GM23338 (cell line): Measurements from ENCODE around the gene WDR20. TPM values are rescaled to one million over a fixed set of nuclear protein-coding genes. Genes with fewer than 3 reads are reported as not detected.
A peak's percentile ranks its signal among the peaks of the same experiment; 100 is the strongest.

Experiments used
- ATAC-seq: fragments of 200-7000 bp; cut with Tn5 transposase; 3 replicates; pipeline ENCODE4 v1.9.1; 2020
- DNase-seq: peaks from one replicate; pipeline ENCODE4 v3.0.0-alpha.2; 2015; ENCODE audit warnings: low spot score
- H2AFZ ChIP-seq: fragments of 200-600 bp; sonication (generic); 2 replicates; pipeline ENCODE4 v1.8.0; 2016; ENCODE audit warnings: antibody characterized with exemption, mild to moderate bottlenecking, moderate library complexity
- H3F3A ChIP-seq: fragments of 200-600 bp; sonication (generic); replicated peaks from 2 replicates; pipeline ENCODE4 v1.8.0; 2017; ENCODE audit warnings: antibody characterized with exemption, mixed run types, low read depth
- H3K27ac ChIP-seq: fragments of 200-600 bp; sonication (generic); 2 replicates; pipeline ENCODE4 v1.6.1; 2016; ENCODE audit warnings: low read depth
- H3K27me3 ChIP-seq: fragments of 200-600 bp; sonication (generic); 2 replicates; pipeline ENCODE4 v1.8.0; 2016; ENCODE audit warnings: mild to moderate bottlenecking, mixed run types, moderate library complexity; ENCODE audit not compliant: insufficient read depth
- H3K36me3 ChIP-seq: fragments of 200-600 bp; sonication (generic); 2 replicates; pipeline ENCODE4 v1.8.0; 2016; ENCODE audit warnings: mild to moderate bottlenecking; ENCODE audit not compliant: insufficient read depth
- H3K4me1 ChIP-seq: fragments of 200-600 bp; sonication (generic); 2 replicates; pipeline ENCODE4 v1.8.0; 2016; ENCODE audit warnings: mild to moderate bottlenecking, moderate library complexity; ENCODE audit not compliant: insufficient read depth
- H3K4me2 ChIP-seq: fragments of 200-600 bp; sonication (generic); 2 replicates; pipeline ENCODE4 v1.7.1; 2017; ENCODE audit warnings: mixed run types
- H3K4me3 ChIP-seq: fragments of 200-600 bp; sonication (generic); 2 replicates; pipeline ENCODE4 v1.6.1; 2016; ENCODE audit warnings: mixed run types
- H3K79me2 ChIP-seq: fragments of 200-600 bp; sonication (generic); replicated peaks from 2 replicates; pipeline ENCODE4 v1.8.0; 2017; ENCODE audit warnings: mild to moderate bottlenecking; ENCODE audit not compliant: insufficient read depth
- H3K9me2 ChIP-seq: fragments of 200-600 bp; sonication (generic); 2 replicates; pipeline ENCODE4 v1.8.0; 2017; ENCODE audit not compliant: insufficient read depth
- H4K20me1 ChIP-seq: fragments of 200-600 bp; sonication (generic); replicated peaks from 2 replicates; pipeline ENCODE4 v1.8.0; 2017; ENCODE audit warnings: mild to moderate bottlenecking; ENCODE audit not compliant: insufficient read depth
- H3K27ac Mint-ChIP-seq: 2 replicates; pipeline ENCODE4 v1.8.0; 2020; ENCODE audit warnings: inconsistent platforms, mild to moderate bottlenecking, moderate library complexity, mixed read lengths
- H3K27me3 Mint-ChIP-seq: 3 replicates; pipeline ENCODE4 v1.8.0; 2022; ENCODE audit warnings: low read depth, mild to moderate bottlenecking, moderate library complexity, mixed read lengths, inconsistent platforms; ENCODE audit not compliant: insufficient read depth, poor library complexity
- H3K36me3 Mint-ChIP-seq: 3 replicates; pipeline ENCODE4 v1.8.0; 2021; ENCODE audit warnings: low read depth, mild to moderate bottlenecking, inconsistent platforms, moderate library complexity, mixed read lengths
- H3K4me1 Mint-ChIP-seq: 3 replicates; pipeline ENCODE4 v1.8.0; 2020; ENCODE audit warnings: mild to moderate bottlenecking, inconsistent platforms, mixed read lengths
- H3K4me3 Mint-ChIP-seq: 3 replicates; pipeline ENCODE4 v1.8.0; 2021; ENCODE audit warnings: moderate library complexity, mild to moderate bottlenecking, inconsistent platforms, mixed read lengths
- H3K9me3 Mint-ChIP-seq: 3 replicates; pipeline ENCODE4 v1.8.0; 2020; ENCODE audit warnings: moderate library complexity, mild to moderate bottlenecking, inconsistent platforms, mixed read lengths
- CREB1 ChIP-seq: fragments of 250-450 bp; sonication (Bioruptor Pico); IDR thresholded peaks from 2 replicates; pipeline ENCODE4 v1.5.0; 2020; ENCODE audit warnings: low read depth, mild to moderate bottlenecking, moderate library complexity
- CTCF ChIP-seq, 2 experiments: fragments of 200-600 bp in 1 of 2; sonication (generic) in 1 of 2; conservative IDR thresholded peaks; 2 replicates each; pipeline versions ENCODE4 v1.5.1 to v1.6.1; 2016 to 2017; ENCODE audit warnings: antibody characterized with exemption in 2 of 2, low read depth in 2 of 2, mild to moderate bottlenecking in 2 of 2, moderate library complexity in 1 of 2
- EZH2 ChIP-seq: fragments of 200-600 bp; sonication (generic); IDR thresholded peaks from one replicate; pipeline ENCODE4 v1.8.0; 2017; ENCODE audit warnings: antibody characterized with exemption, mild to moderate bottlenecking, low read depth; ENCODE audit not compliant: unreplicated experiment
- NANOG ChIP-seq: IDR thresholded peaks from 2 replicates; pipeline ENCODE4 v1.6.1; 2016; ENCODE audit warnings: antibody characterized with exemption, borderline replicate concordance
- POLR2AphosphoS5 ChIP-seq: IDR thresholded peaks from 2 replicates; pipeline ENCODE4 v1.6.1; 2016; ENCODE audit warnings: antibody characterized with exemption, low read depth
- STAT1 ChIP-seq: IDR thresholded peaks from one replicate; pipeline ENCODE4 v1.6.1; 2016; ENCODE audit warnings: antibody characterized with exemption; ENCODE audit not compliant: unreplicated experiment
- ZNF114 ChIP-seq: fragments of 250-450 bp; sonication (Bioruptor Pico); IDR thresholded peaks from 2 replicates; pipeline ENCODE4 v1.5.0; 2020; ENCODE audit warnings: mild to moderate bottlenecking, moderate library complexity
- ZNF331 ChIP-seq: fragments of 250-450 bp; sonication (Bioruptor Pico); IDR thresholded peaks from 2 replicates; pipeline ENCODE4 v1.5.0; 2020; ENCODE audit warnings: low read depth, mild to moderate bottlenecking, moderate library complexity
- ZNF462 ChIP-seq: fragments of 250-450 bp; sonication (Bioruptor Pico); IDR thresholded peaks from 2 replicates; pipeline ENCODE4 v1.5.0; 2020; ENCODE audit warnings: mild to moderate bottlenecking, moderate library complexity
- polyA plus RNA-seq: library from polyadenylated mRNA; unstranded; fragments of >200 nt; fragmentation: Nextera tagmentation; extraction: Ambion mirVana; gene quantifications from 2 replicates; pipeline ENCODE4 v1.2.1, GENCODE V29; 2016
- total RNA-seq: library from RNA; depleted of rRNA; stranded (reverse); fragments of >200 nt; shearing (Covaris generic); gene quantifications from 2 replicates; pipeline ENCODE4 v1.2.3, GENCODE V29; 2014

Gene WDR20
- total and polyA plus RNA-seq, 2 experiments from 2014 or later, result 17.9 to 21.0 TPM

- Histone ChIP-seq H3K9me2 (no peaks in the 10 kb centered on the region), H3F3A (0 out of 2 replicates have a peak, but pooled peaks cover 7% of the 10 kb centered on the region), H3K27me3 (no peaks in the 10 kb centered on the region), H3K4me3 (no peak overlapping the region), H3K79me2 (peaks cover 67% of the 10 kb centered on the region), H3K27ac (no peak overlapping the region), H2AFZ (no peak overlapping the region), H3K36me3 (no peaks in the 10 kb centered on the region), H3K4me1 (peaks cover 14% of the 10 kb centered on the region; the same call in 1 of the 2 replicates), H4K20me1 (peaks cover 8% of the 10 kb centered on the region; the same call in 1 of the 2 replicates), H3K4me2 (no peak overlapping the region)
- DNase-seq (peak; percentile 56), ATAC-seq (no peak)
- Mint-ChIP-seq H3K9me3 (no peaks in the 10 kb centered on the region), H3K36me3 (peaks cover 6% of the 10 kb centered on the region; the same call in 2 of the 3 replicates), H3K27ac (no peak overlapping the region), H3K4me1 (peaks cover 39% of the 10 kb centered on the region), H3K4me3 (no peak overlapping the region), H3K27me3 (peaks cover 7% of the 10 kb centered on the region)
- TF ChIP-seq CTCF (conservative IDR thresholded peaks at IDR 0.05; ENCODE audit: low read depth in 2 of 2) (peak; percentile 48 to 63), STAT1 (no peak)
Observed at GRCh38 chr14:102213984-102214658, 74.4 kb downstream of the WDR20 start.

DNA sequence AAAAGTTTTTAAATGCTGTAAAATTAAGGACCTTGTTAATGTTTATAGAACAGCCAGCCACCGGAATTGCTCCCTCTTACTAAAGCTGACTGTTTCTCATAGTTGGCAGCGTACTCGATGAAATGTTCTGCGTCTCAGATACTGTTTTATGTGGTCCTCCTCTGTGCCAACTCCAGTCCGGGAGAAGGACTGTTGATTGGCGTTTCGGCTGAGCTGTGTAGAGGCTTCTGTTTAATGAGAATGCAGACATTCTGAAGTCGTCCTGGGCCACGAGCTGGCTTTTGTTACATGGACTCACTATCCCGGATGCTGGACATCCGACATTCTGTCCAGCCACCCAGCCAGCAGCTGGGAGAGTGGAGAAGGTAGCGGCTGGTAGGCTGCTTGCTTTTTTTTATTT lies 75.4 kb downstream of the WDR20 start:
- Mint-ChIP-seq H3K27ac (no peak overlapping the region), H3K36me3 (0 out of 3 replicates have a peak, but pooled peaks cover 3% of the 10 kb centered on the region), H3K4me3 (no peak overlapping the region), H3K9me3 (no peaks in the 10 kb centered on the region), H3K27me3 (peaks cover 7% of the 10 kb centered on the region), H3K4me1 (peaks cover 37% of the 10 kb centered on the region)
- Histone ChIP-seq H3K27ac (no peak overlapping the region), H3K36me3 (no peaks in the 10 kb centered on the region), H3K9me2 (no peaks in the 10 kb centered on the region), H3K27me3 (no peaks in the 10 kb centered on the region), H2AFZ (no peak overlapping the region), H3K4me1 (peaks cover 12% of the 10 kb centered on the region; the same call in 1 of the 2 replicates), H3F3A (0 out of 2 replicates have a peak, but pooled peaks cover 7% of the 10 kb centered on the region), H4K20me1 (peaks cover 8% of the 10 kb centered on the region; the same call in 1 of the 2 replicates), H3K4me2 (no peak overlapping the region), H3K4me3 (no peak overlapping the region), H3K79me2 (peaks cover 61% of the 10 kb centered on the region)
- ATAC-seq (no peak), DNase-seq (no peak)
- TF ChIP-seq ZNF331 (no peak), NANOG (no peak), ZNF462 (CRISPR knock-in tag) (no peak), CREB1 (CRISPR knock-in tag) (no peak), EZH2 (no peak), STAT1 (no peak), ZNF114 (CRISPR knock-in tag) (no peak), POLR2AphosphoS5 (no peak)
